GM12892 (cell line): ENCODE measurements around the gene CD99L2.

ENCODE experiments used
- DNase-seq: peaks from one replicate; pipeline ENCODE4 v3.0.0; 2011; ENCODE audit not compliant: insufficient read length
- FAIRE-seq: peaks from 2 replicates; lab custom pipeline; 2011; peaks lifted over from hg19 to GRCh38; lab: Jason Lieb, UNC
- POLR2A ChIP-seq: IDR thresholded peaks from 2 replicates; pipeline ENCODE4 v1.6.1; 2011; ENCODE audit warnings: low read depth, low read length, control low read depth
- POLR2AphosphoS5 ChIP-seq: IDR thresholded peaks from 2 replicates; pipeline ENCODE4 v1.6.1; 2011; ENCODE audit warnings: low read depth, low read length, control low read depth
- TAF1 ChIP-seq: IDR thresholded peaks from 2 replicates; pipeline ENCODE4 v1.6.1; 2011; ENCODE audit warnings: low read depth, mild to moderate bottlenecking, control low read depth, low read length, borderline replicate concordance

The CD99L2 gene

DNA sequence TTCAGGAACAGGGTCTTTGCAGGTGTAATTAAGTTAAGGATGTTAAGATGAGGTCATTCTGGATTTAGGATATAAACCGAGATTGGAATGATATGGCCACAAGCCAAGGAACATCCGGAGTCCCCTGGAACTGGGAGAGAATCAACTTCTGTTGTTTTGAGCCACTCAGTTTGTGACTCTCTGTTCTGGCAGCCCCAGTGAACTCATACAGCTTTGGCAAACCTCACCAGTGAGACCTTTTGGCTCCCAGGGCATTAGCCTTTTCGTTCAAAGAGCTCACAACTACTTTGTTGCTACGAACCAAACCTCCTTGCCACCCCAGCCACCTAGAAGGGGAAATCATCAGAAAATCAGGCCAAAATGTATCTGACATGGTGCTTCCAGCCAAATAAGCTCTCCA lies 124.8 kb downstream of the CD99L2 start:
- FAIRE-seq (no peak), DNase-seq (no peak)
- TF ChIP-seq TAF1: no peak
- no peak for TF ChIP-seq POLR2AphosphoS5
- TF ChIP-seq POLR2A: no peak

DNA sequence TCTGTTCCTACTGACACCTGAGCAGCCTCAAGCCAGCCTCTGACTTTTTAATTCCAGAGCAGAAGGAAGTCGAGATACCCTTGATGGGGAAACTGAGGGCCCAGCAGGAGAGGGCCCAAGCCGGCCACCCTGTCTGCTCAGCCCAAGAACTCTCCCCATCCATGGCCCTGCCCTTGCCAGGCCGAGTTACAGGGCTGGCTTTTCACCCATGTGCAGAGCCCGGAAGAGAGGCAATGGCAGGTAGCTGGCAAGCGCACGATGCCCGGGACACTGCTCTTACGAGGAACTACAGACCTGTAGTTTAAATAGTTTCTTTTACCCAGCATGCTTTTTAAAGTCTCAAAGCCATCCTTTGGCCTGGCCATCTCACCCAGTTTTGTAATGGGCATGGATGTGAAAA lies 125.4 kb downstream of the CD99L2 start:
- TF ChIP-seq TAF1: no peak
- TF ChIP-seq POLR2AphosphoS5: no peak
- no peak for TF ChIP-seq POLR2A
- no peak for FAIRE-seq

DNA sequence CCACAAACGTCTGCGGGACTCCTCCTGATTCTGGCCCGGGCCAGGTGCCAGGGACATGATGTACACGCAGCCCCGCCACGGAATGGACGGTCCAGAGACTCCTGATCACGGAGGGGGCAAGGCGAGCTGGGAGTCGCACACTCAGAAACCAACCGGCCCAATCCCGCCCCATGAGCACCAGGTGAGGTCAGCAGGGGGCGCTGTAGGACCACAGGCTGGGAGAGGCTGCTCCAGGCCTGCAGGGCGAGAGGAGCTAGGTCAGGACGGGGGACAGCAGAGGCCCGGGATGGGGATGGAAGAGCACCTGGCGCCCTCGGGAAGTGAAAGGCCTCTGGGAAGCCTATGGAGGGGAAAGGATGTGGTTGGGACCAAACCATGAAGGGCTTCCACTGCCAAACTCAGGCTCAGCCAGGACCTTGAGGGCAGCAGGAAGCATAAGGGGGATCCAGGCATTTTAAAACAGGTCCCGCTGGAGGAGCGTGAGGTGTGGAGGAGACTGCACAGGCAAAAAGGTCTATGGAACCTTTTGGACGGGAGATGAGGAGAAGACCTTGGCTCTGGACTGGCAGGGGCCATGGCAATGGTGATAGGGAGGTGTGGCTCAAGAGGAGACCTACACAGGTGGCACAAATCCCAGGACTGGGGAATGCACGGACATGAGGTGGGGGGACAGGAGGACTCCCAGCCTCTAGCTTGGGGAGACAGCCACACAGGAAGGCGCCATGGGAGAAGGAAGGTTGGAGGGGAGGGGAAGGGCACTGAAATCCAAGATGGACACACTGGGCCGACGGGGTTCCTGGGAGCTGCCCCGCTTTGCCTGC lies 126.1 kb downstream of the CD99L2 start:
- no peak for TF ChIP-seq TAF1
- no peak for TF ChIP-seq POLR2A
- TF ChIP-seq POLR2AphosphoS5: no peak
- FAIRE-seq (peak; percentile 83), DNase-seq (peak; percentile 84)

More for the DNA sequence above, 125.4 kb downstream of the CD99L2 start:
- DNase-seq: no peak

- no peak for DNase-seq
- FAIRE-seq: no peak
Measured at GRCh38 chrX:150771116-150771515, 127.4 kb downstream of the CD99L2 start.

DNA sequence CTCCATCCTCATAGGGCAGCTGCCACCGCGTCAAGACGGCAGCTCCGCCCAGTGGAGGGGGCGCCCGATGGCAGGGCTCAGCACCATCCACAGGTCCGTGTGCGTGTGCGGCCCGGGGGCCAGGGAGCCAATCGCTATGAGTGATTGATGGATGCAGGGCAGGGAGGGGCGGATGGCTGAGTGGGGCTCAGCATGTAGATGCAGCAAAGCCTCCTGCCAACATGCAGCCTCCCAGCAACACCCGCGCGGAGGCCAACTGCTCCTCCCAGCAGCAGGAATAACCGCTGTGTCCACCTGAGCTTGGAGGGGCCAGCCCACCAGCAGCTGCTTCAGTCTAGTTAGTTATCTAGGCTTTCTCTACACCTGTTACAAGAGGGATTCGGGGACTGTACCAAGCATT lies 127.8 kb downstream of the CD99L2 start:
- DNase-seq: no peak
- TF ChIP-seq POLR2AphosphoS5 (no peak), TAF1 (no peak), POLR2A (no peak)
- no peak for FAIRE-seq

More at GRCh38 chrX:150771116-150771515, 127.4 kb downstream of the CD99L2 start:
- TF ChIP-seq TAF1 (no peak), POLR2AphosphoS5 (no peak)

- DNase-seq (no peak), FAIRE-seq (no peak)
- TF ChIP-seq POLR2AphosphoS5 (no peak), TAF1 (no peak), POLR2A (no peak)
Measured at GRCh38 chrX:150769408-150769807, 129.1 kb downstream of the CD99L2 start.

GRCh38 chrX:150768580-150769190 lies 129.8 kb downstream of the CD99L2 start:
- no peak for TF ChIP-seq POLR2AphosphoS5
- FAIRE-seq: no peak

GRCh38 chrX:150768132-150768485 lies 130.4 kb downstream of the CD99L2 start:
- no peak for TF ChIP-seq TAF1
- no peak for TF ChIP-seq POLR2A
- TF ChIP-seq POLR2AphosphoS5: no peak
- FAIRE-seq (no peak), DNase-seq (no peak)

More at GRCh38 chrX:150768580-150769190, 129.8 kb downstream of the CD99L2 start:
- DNase-seq: no peak

DNA sequence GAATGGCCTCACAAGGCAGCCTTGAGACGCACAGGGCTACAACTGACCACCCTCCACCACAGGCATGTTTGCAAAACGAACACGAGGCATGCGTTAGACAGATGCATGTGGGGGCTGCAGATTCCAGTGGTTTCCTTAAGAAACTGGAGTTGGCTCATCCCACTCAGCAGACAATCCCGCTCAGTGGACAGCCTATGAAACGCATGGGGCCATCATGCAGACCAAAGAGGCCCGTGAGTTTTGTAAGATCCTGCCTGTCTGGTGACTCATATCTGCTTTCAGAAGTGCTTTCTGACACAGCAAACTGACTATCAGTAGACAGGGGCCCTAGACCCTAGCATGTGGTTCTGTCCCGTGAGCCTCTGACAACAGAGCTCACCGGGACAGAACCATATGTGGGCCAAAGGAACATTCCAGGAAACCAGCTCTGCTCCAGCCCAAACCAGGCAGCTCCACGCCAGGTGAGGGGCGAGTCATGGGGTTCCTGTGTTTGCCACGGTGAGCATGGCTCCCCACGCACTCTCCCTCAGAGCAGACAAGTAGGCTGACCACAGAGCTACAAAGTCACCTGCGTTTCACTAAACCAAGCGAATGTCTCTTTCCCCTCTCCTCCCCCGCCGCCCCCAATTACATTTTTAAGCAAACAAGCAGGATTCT lies 130.9 kb downstream of the CD99L2 start:
- FAIRE-seq (no peak), DNase-seq (no peak)
- no peak for TF ChIP-seq POLR2AphosphoS5
- no peak for TF ChIP-seq POLR2A
- no peak for TF ChIP-seq TAF1

DNA sequence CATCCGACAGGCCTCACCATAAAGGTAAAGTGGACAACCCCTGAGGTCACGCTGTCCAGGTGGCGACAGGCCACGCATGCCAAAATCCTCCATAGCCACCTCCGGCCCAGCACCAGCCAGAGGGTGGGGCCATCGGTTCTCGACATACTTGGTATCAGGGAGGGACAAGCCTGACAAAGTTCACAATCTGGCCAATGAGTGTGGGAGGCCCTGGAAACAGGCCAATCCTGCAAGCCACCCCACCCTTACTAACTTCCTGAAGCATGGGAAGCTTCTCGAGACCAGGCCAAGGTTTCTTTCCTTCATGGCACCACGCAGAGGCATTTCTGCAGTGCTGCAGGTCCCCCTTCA lies 131.4 kb downstream of the CD99L2 start:
- TF ChIP-seq POLR2AphosphoS5 (no peak), POLR2A (no peak), TAF1 (no peak)
- no peak for DNase-seq
- no peak for FAIRE-seq

GRCh38 chrX:150766351-150767044 lies 132.0 kb downstream of the CD99L2 start:
- no peak for TF ChIP-seq TAF1
- no peak for TF ChIP-seq POLR2A
- no peak for TF ChIP-seq POLR2AphosphoS5
- DNase-seq: no peak
- no peak for FAIRE-seq
